A549 (cell line): ENCODE results near the gene ARHGAP18. TPM values are rescaled to one million over a fixed set of nuclear protein-coding genes. Genes with fewer than 3 reads are reported as not detected.
"Not testable (repeated sequence)": the region's sequence is repeated elsewhere in the genome, so short reads cannot be mapped to it uniquely, and the experiment has no call there.

Experiments used
- ATAC-seq, 2 experiments: fragments of 200-7000 bp in 1 of 2; fragments of >200 bp in 1 of 2; cut with Nextera tagmentation in 1 of 2; cut with Tn5 transposase in 1 of 2; 3 replicates each; pipeline versions ENCODE4 v1.8.0 to v1.9.1; 2018 to 2020; ENCODE audit warnings: mild to moderate bottlenecking in 1 of 2, moderate library complexity in 1 of 2
- CTCF ChIA-PET: fragments of 300-600 bp; sonication (Branson Sonifier 250); formaldehyde crosslinking; extraction: SDS; loops from one replicate; lab custom pipeline; 2021; ENCODE audit warnings: antibody characterized with exemption, inconsistent platforms; lab: Yijun Ruan, JAX
- POLR2A ChIA-PET: fragments of 350-600 bp; formaldehyde crosslinking; extraction: SDS; loops from one replicate; lab custom pipeline; 2021; ENCODE audit warnings: antibody characterized with exemption, inconsistent platforms; lab: Yijun Ruan, JAX
- DNase-seq, 2 experiments: peaks; one replicate each; pipeline versions ENCODE4 v3.0.0 to v3.0.0-alpha.2; 2011 to 2016; ENCODE audit warnings: low read depth in 1 of 2, low spot score in 1 of 2
- FAIRE-seq: peaks from 2 replicates; lab custom pipeline; 2011; peaks lifted over from hg19 to GRCh38; lab: Jason Lieb, UNC
- H3K27ac ChIP-seq, 2 experiments: fragments of >200 bp; sonication (Bioruptor Twin); formaldehyde crosslinking; 3 replicates each; pipeline ENCODE4 v1.5.1; 2016 to 2017
- H3K4me1 ChIP-seq: fragments of >200 bp; sonication (Bioruptor Twin); formaldehyde crosslinking; 3 replicates; pipeline ENCODE4 v1.6.1; 2016
- H3K4me2 ChIP-seq: fragments of >200 bp; sonication (Bioruptor Twin); formaldehyde crosslinking; 3 replicates; pipeline ENCODE4 v1.6.1; 2016
- H3K4me3 ChIP-seq: fragments of >200 bp; sonication (Bioruptor Twin); formaldehyde crosslinking; 3 replicates; pipeline ENCODE4 v1.5.1; 2016
- H3K9me3 ChIP-seq: fragments of >200 bp; sonication (Bioruptor Twin); formaldehyde crosslinking; 3 replicates; pipeline ENCODE4 v1.6.1; 2016
- CHD4 ChIP-seq: fragments of 200-600 bp; sonication (generic); IDR thresholded peaks from 2 replicates; pipeline ENCODE4 v1.6.1; 2016; ENCODE audit warnings: antibody characterized with exemption, mild to moderate bottlenecking, borderline replicate concordance
- CTCF ChIP-seq: fragments of >200 bp; sonication (Bioruptor Twin); formaldehyde crosslinking; IDR thresholded peaks from 3 replicates; pipeline ENCODE4 v1.5.1; 2016
- E2F6 ChIP-seq: IDR thresholded peaks from 2 replicates; pipeline ENCODE4 v1.6.1; 2012; ENCODE audit warnings: low read depth, borderline replicate concordance
- EHF ChIP-seq: fragments of 250-450 bp; sonication (Bioruptor Pico); IDR thresholded peaks from 2 replicates; pipeline ENCODE4 v1.5.0; 2020; ENCODE audit warnings: mild to moderate bottlenecking
- ELK1 ChIP-seq: fragments of 150-350 bp; IDR thresholded peaks from 2 replicates; pipeline ENCODE4 v1.6.1; 2014; ENCODE audit warnings: low read depth, mild to moderate bottlenecking, low read length
- FOSB ChIP-seq: fragments of 250-450 bp; sonication (Bioruptor Pico); IDR thresholded peaks from 2 replicates; pipeline ENCODE4 v1.5.0; 2020; ENCODE audit warnings: mild to moderate bottlenecking, moderate library complexity
- FOSL2 ChIP-seq, 2 experiments: fragments of 450-650 bp in 1 of 2; fragments of >200 bp in 1 of 2; sonication (Bioruptor Twin) in 1 of 2; formaldehyde crosslinking; IDR thresholded peaks; 2 replicates each; pipeline versions ENCODE4 v1.5.0 to v1.6.1; 2016 to 2020; ENCODE audit warnings: mild to moderate bottlenecking in 1 of 2, moderate library complexity in 1 of 2
- HOXB5 ChIP-seq: fragments of 250-450 bp; sonication (Bioruptor Pico); IDR thresholded peaks from 2 replicates; pipeline ENCODE4 v1.5.0; 2020; ENCODE audit warnings: mild to moderate bottlenecking, moderate library complexity
- MAZ ChIP-seq: fragments of 150-350 bp; IDR thresholded peaks from 2 replicates; pipeline ENCODE4 v1.6.1; 2014; ENCODE audit warnings: antibody characterized with exemption, low read depth, low read length, borderline replicate concordance
- MYC ChIP-seq: IDR thresholded peaks from 2 replicates; pipeline ENCODE4 v1.6.1; 2012; ENCODE audit warnings: mild to moderate bottlenecking, inconsistent platforms, low read length, improper control_type of control experiment, borderline replicate concordance
- NFE2L2 ChIP-seq: fragments of 150-350 bp; conservative IDR thresholded peaks from 2 replicates; pipeline ENCODE4 v1.6.1; 2014; ENCODE audit warnings: low read length
- NR3C1 ChIP-seq: fragments of >200 bp; sonication (Bioruptor Twin); formaldehyde crosslinking; IDR thresholded peaks from 3 replicates; pipeline ENCODE4 v1.6.1; 2017
- PHF8 ChIP-seq: fragments of 200-600 bp; sonication (generic); IDR thresholded peaks from 2 replicates; pipeline ENCODE4 v1.6.1; 2016; ENCODE audit warnings: low read depth, mild to moderate bottlenecking, antibody characterized with exemption, moderate library complexity, borderline replicate concordance
- POLR2A ChIP-seq: IDR thresholded peaks from 2 replicates; pipeline ENCODE4 v1.6.1; 2012; ENCODE audit warnings: mild to moderate bottlenecking, low read length
- POLR2AphosphoS2 ChIP-seq: conservative IDR thresholded peaks from 2 replicates; pipeline ENCODE4 v1.6.1; 2012; ENCODE audit warnings: low read length, improper control_type of control experiment, inconsistent platforms
- RAD21 ChIP-seq, 2 experiments: fragments of >200 bp in 1 of 2; sonication (Bioruptor Twin) in 1 of 2; formaldehyde crosslinking in 1 of 2; IDR thresholded peaks in 1 of 2; conservative IDR thresholded peaks in 1 of 2; 2 replicates in 1 of 2; 3 replicates in 1 of 2; pipeline ENCODE4 v1.6.1; 2012 to 2018; ENCODE audit warnings: inconsistent platforms in 1 of 2
- RFX5 ChIP-seq: fragments of 450-650 bp; IDR thresholded peaks from 2 replicates; pipeline ENCODE4 v1.7.1; 2014; ENCODE audit warnings: antibody characterized with exemption, mild to moderate bottlenecking, moderate library complexity
- SMC3 ChIP-seq: fragments of >200 bp; sonication (Bioruptor Twin); formaldehyde crosslinking; IDR thresholded peaks from 3 replicates; pipeline ENCODE4 v1.6.1; 2018; ENCODE audit warnings: inconsistent platforms
- TFCP2L1 ChIP-seq: fragments of 250-450 bp; sonication (Bioruptor Pico); IDR thresholded peaks from 2 replicates; pipeline ENCODE4 v1.5.0; 2021; ENCODE audit warnings: mild to moderate bottlenecking
- TP53 ChIP-seq: fragments of 250-450 bp; sonication (Bioruptor Pico); IDR thresholded peaks from 2 replicates; pipeline ENCODE4 v1.5.0; 2021; ENCODE audit warnings: mild to moderate bottlenecking, moderate library complexity
- ZNF302 ChIP-seq: fragments of 250-450 bp; sonication (Bioruptor Pico); IDR thresholded peaks from 2 replicates; pipeline ENCODE4 v1.9.0; 2021; ENCODE audit warnings: inconsistent platforms, mild to moderate bottlenecking, moderate library complexity
- WGBS: methylation state at CpG from one replicate; pipeline ENCODE4 v1.1.6; 2017; ENCODE audit errors: missing lambda C conversion rate; 5-methylcytosine and 5-hydroxymethylcytosine counted together
- polyA plus RNA-seq, 4 experiments: library from polyadenylated mRNA; depleted of rRNA in 3 of 4; stranded (reverse); fragments of >200 nt; fragmentation: RNase III in 1 of 4; extraction: RNeasy Plus Mini Kit Qiagen cat#74134 plus additional on column Dnase treatment in 1 of 4; gene quantifications; 2 replicates in 3 of 4; 3 replicates in 1 of 4; pipeline ENCODE4 v1.2.3, GENCODE V29; 2011 to 2017
- TF ChIP-seq, protein P1 (sequence below): IDR thresholded peaks from 2 replicates; pipeline ENCODE4 v1.6.1; 2012

The ARHGAP18 gene
- polyA plus RNA-seq, 2 of the 4 experiments (the other 2 are of a cell fraction): 11.2 to 16.7 TPM

DNA sequence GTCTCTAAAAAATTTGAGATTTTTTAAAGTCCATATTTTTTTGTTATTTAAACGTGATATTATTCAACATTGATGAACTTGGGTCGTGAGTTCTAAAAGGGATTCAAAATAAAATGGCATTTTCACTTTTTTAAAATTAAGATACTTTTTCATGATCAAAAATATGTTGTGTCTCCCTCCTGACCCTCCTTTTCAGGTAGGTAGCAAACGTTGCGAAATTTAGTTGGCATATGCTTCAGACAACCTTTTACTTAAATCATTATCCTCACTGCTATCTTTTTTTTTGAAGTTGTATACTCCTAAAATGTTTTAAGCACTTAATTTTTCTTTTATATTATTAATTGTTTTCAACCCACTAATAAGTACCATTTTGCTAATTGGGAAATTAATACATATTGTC, 133.5 kb downstream of the ARHGAP18 start:
- POLR2A ChIA-PET: no interaction called here
- Histone ChIP-seq H3K4me3 (no peak overlapping the region), H3K27ac (no peak overlapping the region), H3K4me1 (peaks cover 11% of the 10 kb centered on the region; the same call in 1 of the 3 replicates), H3K9me3 (no peaks in the 10 kb centered on the region)
- 88% methylated on average over 4 of the region's 4 CpGs for WGBS
- FAIRE-seq: no peak
- no peak for DNase-seq
- CTCF ChIA-PET: interaction anchor here (1.7 kb wide), 1 partner anchor 21 kb away, joined by 4 read pairs; no protein-coding TSS in a partner anchor
- no peak for TF ChIP-seq FOSB (CRISPR knock-in tag)
- no peak for TF ChIP-seq ZNF302 (CRISPR knock-in tag)
- TF ChIP-seq TP53 (CRISPR knock-in tag): no peak
- no peak for TF ChIP-seq MYC
- TF ChIP-seq, all 56 proteins: peak for 0
- no peak overlapping the region for H3K4me2 ChIP-seq
- no peak for ATAC-seq

DNA sequence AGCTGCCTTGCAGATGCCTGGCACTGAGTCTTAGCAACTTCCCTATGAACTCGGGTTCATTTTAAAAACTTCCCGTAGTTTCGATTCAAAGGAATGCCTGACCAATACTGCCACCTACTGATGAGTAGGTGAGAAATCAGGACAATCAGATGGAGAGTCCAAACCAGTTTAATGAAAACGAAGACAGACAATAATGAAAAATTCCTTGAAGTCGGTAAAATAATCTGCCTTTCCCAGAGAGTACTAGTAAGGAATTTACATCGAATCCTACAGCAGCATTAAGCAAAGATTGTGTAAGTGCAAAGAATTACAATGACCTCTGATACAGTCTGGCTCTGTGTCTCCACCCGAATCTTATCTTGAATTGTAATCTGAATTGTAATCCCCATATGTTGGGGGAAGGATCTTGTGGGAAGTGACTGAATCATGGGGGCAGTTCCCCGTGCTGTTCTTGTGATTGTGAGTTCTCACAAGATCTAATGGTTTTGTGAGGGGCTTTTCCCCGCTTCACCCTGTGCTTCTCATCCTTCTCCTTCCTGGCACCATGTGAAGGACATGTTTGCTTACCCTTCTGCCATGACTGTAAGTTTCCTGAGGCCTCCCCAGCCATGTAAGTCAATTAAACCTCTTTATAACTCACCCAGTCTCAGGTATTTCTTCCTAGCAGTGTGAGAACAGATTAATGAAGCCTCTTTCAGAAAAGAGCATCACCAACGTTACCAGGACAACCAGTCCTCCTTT, 134.4 kb downstream of the ARHGAP18 start:
- Histone ChIP-seq H3K9me3 (no peaks in the 10 kb centered on the region), H3K4me2 (peak overlapping the region; percentile 55), H3K4me1 (peaks cover 11% of the 10 kb centered on the region; the same call in 1 of the 3 replicates), H3K27ac (no peak overlapping the region), H3K4me3 (no peak overlapping the region)
- CTCF ChIA-PET: interaction anchor here (0.6 to 1.7 kb wide), 17 partner anchors 9 to 919 kb away, joined by 3 to 7 read pairs (median 3); no protein-coding TSS in a partner anchor
- DNase-seq (peak; percentile 4 to 43), FAIRE-seq (no peak), ATAC-seq (peak; percentile 70 to 81; a peak in 5 of 6 replicates)
- 37% methylated on average over 10 of the region's 10 CpGs for WGBS
- TF ChIP-seq FOSL2 (IDR thresholded peaks at IDR 0.05) (no peak), FOSL2 (CRISPR knock-in tag; IDR thresholded peaks at IDR 0.05) (no peak), TFCP2L1 (no peak), RFX5 (no peak), MAZ (no peak), EHF (CRISPR knock-in tag) (no peak), MYC (no peak), SMC3 (peak; percentile 52), CHD4 (no peak), PHF8 (no peak), POLR2A (no peak), POLR2AphosphoS2 (no peak), CTCF (peak; percentile 69), ELK1 (no peak), E2F6 (no peak), NR3C1 (no peak), RAD21 (conservative IDR thresholded peaks at IDR 0.05 in 1 of 2, IDR thresholded peaks at IDR 0.05 in 1 of 2) (peak; percentile 66 to 76), HOXB5 (CRISPR knock-in tag) (no peak), NFE2L2 (no peak)
- TF ChIP-seq, protein P1, sequence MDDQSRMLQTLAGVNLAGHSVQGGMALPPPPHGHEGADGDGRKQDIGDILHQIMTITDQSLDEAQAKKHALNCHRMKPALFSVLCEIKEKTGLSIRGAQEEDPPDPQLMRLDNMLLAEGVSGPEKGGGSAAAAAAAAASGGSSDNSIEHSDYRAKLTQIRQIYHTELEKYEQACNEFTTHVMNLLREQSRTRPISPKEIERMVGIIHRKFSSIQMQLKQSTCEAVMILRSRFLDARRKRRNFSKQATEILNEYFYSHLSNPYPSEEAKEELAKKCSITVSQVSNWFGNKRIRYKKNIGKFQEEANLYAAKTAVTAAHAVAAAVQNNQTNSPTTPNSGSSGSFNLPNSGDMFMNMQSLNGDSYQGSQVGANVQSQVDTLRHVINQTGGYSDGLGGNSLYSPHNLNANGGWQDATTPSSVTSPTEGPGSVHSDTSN: no peak
- POLR2A ChIA-PET: no interaction called here

- ATAC-seq, H3K9me3 ChIP-seq, DNase-seq, H3K4me3 ChIP-seq, H3K4me2 ChIP-seq, POLR2A ChIA-PET, H3K27ac ChIP-seq, FAIRE-seq: not testable (repeated sequence)
- WGBS: 87% methylated on average over 5 of the region's 5 CpGs
- CTCF ChIA-PET: interaction anchor here (0.6 to 1.7 kb wide), 14 partner anchors 8 to 170 kb away, joined by 3 to 7 read pairs (median 3); no protein-coding TSS in a partner anchor
- peaks cover 11% of the 10 kb centered on the region; the same call in 1 of the 3 replicates for H3K4me1 ChIP-seq
Measured at GRCh38 chr6:129574605-129575004, 135.4 kb downstream of the ARHGAP18 start.

DNA sequence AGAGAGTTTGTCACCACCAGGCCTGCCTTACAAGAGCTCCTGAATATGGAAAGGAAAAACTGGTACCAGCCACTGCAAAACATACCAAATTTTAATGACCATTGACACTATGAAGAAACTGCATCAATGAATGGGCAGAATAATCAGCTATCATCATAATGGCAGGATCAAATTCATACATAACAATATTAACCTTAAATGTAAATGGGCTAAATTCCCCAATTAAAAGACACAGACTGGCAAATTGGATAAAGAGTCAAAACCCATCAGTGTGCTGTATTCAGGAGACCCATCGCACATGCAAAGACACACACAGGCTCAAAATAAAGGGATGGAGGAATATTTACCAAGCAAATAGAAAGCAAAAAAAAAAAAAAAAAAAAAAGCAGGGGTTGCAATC, 139.0 kb downstream of the ARHGAP18 start:
- ATAC-seq, H3K4me3 ChIP-seq, H3K4me2 ChIP-seq, H3K27ac ChIP-seq, DNase-seq, FAIRE-seq, H3K4me1 ChIP-seq, H3K9me3 ChIP-seq, POLR2A ChIA-PET: not testable (repeated sequence)
- CTCF ChIA-PET: interaction anchor here (1.3 kb wide), 2 partner anchors 22 to 159 kb away, joined by 3 read pairs; no protein-coding TSS in a partner anchor
- 94% methylated on average over 1 of the region's 1 CpG for WGBS
